HepG2 (cell line): ENCODE results near the gene TAMM41. TPM values are rescaled to one million over a fixed set of nuclear protein-coding genes. Genes with fewer than 3 reads are reported as not detected.

Experiments
- ATAC-seq: fragments of 200-7000 bp; cut with Tn5 transposase; 3 replicates; pipeline ENCODE4 v1.9.1; 2020; ENCODE audit warnings: mild to moderate bottlenecking, moderate library complexity
- BruUV-seq: library from RNA; stranded (reverse); fragments of 400-500 nt; replicated peaks from 2 replicates; lab custom pipeline; 2021; lab: Mats Ljungman, UMichigan
- CTCF ChIA-PET: fragments of 300-600 bp; formaldehyde crosslinking; extraction: SDS; loops from one replicate; lab custom pipeline; 2021; ENCODE audit warnings: low total read pairs, inconsistent platforms, low intra/inter-chr PET ratio; lab: Yijun Ruan, JAX
- POLR2A ChIA-PET: fragments of 350-600 bp; sonication (Branson Sonifier 250); formaldehyde crosslinking; loops from one replicate; lab custom pipeline; 2020; ENCODE audit warnings: antibody characterized with exemption, inconsistent platforms; lab: Yijun Ruan, JAX
- DNase-seq: peaks from one replicate; pipeline ENCODE4 v3.0.0-alpha.2; 2015; ENCODE audit warnings: low spot score
- FAIRE-seq: peaks from 3 replicates; lab custom pipeline; 2011; peaks lifted over from hg19 to GRCh38; lab: Jason Lieb, UNC
- H2AFZ ChIP-seq: one replicate; pipeline ENCODE4 v1.6.1; 2011; ENCODE audit warnings: low read length, inconsistent platforms
- H3K27ac ChIP-seq: fragments of 300-600 bp; 3 replicates; pipeline ENCODE4 v1.8.0; 2011; ENCODE audit warnings: mixed run types, mild to moderate bottlenecking, mixed read lengths, low read length, inconsistent platforms; ENCODE audit not compliant: insufficient read depth; ENCODE audit errors: extremely low read length
- H3K27me3 ChIP-seq, 2 experiments: fragments of 200-600 bp in 1 of 2; 2 replicates in 1 of 2; 3 replicates in 1 of 2; pipeline versions ENCODE4 v1.6.0 to v1.8.0; 2011; ENCODE audit warnings: low read length in 2 of 2, mild to moderate bottlenecking in 2 of 2, moderate library complexity in 2 of 2, inconsistent platforms in 1 of 2; ENCODE audit not compliant: insufficient read depth in 2 of 2, control insufficient read depth in 1 of 2
- H3K36me3 ChIP-seq, 2 experiments: fragments of 200-600 bp in 1 of 2; replicated peaks in 1 of 2; 2 replicates in 1 of 2; 3 replicates in 1 of 2; pipeline versions ENCODE4 v1.5.1 to v1.8.0; 2011; ENCODE audit warnings: low read length in 2 of 2, inconsistent platforms in 1 of 2; ENCODE audit not compliant: insufficient read depth in 2 of 2, control insufficient read depth in 1 of 2
- H3K4me1 ChIP-seq: 2 replicates; pipeline ENCODE4 v1.5.1; 2012; ENCODE audit warnings: low read length, inconsistent platforms; ENCODE audit not compliant: insufficient read depth
- H3K4me2 ChIP-seq: 2 replicates; pipeline ENCODE4 v1.6.0; 2011; ENCODE audit warnings: low read depth, low read length, inconsistent platforms
- H3K4me3 ChIP-seq, 3 experiments: fragments of 200-600 bp in 1 of 3; sonication (generic), shearing (Covaris generic) in 1 of 3; replicated peaks in 1 of 3; 2 replicates each; pipeline ENCODE4 v1.5.1; 2011 to 2016; ENCODE audit warnings: low read length in 3 of 3, inconsistent platforms in 2 of 3, low read depth in 2 of 3, mild to moderate bottlenecking in 2 of 3, control low read depth in 1 of 3, mixed read lengths in 1 of 3; ENCODE audit not compliant: insufficient read depth in 1 of 3
- H3K79me2 ChIP-seq: one replicate; pipeline ENCODE4 v1.6.1; 2011; ENCODE audit warnings: low read length, inconsistent platforms; ENCODE audit not compliant: insufficient read depth
- H3K9ac ChIP-seq: 2 replicates; pipeline ENCODE4 v1.6.0; 2011; ENCODE audit warnings: mild to moderate bottlenecking, low read depth, low read length, inconsistent platforms; ENCODE audit not compliant: insufficient read depth
- H3K9me3 ChIP-seq: 2 replicates; pipeline ENCODE4 v1.5.1; 2012; ENCODE audit warnings: mild to moderate bottlenecking, low read length
- H4K20me1 ChIP-seq: 2 replicates; pipeline ENCODE4 v1.6.0; 2011; ENCODE audit warnings: inconsistent platforms, mild to moderate bottlenecking, low read length, moderate library complexity; ENCODE audit not compliant: insufficient read depth
- KDM6A ChIP-seq: IDR thresholded peaks from 2 replicates; pipeline ENCODE4 v1.6.1; 2016; ENCODE audit warnings: low read depth
- MXD3 ChIP-seq: IDR thresholded peaks from 2 replicates; pipeline ENCODE4 v1.6.1; 2016; ENCODE audit warnings: mild to moderate bottlenecking, missing biosample characterization, missing genetic modification reagents
- PBX2 ChIP-seq: IDR thresholded peaks from 2 replicates; pipeline ENCODE4 v1.6.1; 2016; ENCODE audit warnings: control low read depth
- UBTF ChIP-seq: sonication (generic); formaldehyde crosslinking; IDR thresholded peaks from 2 replicates; pipeline ENCODE4 v1.4.0; 2020; ENCODE audit warnings: mild to moderate bottlenecking, missing genetic modification reagents
- ZNF280B ChIP-seq: sonication (generic); formaldehyde crosslinking; IDR thresholded peaks from 2 replicates; pipeline ENCODE4 v1.5.0; 2020; ENCODE audit warnings: missing genetic modification reagents, mild to moderate bottlenecking, borderline replicate concordance
- ZNF326 ChIP-seq: sonication (generic); formaldehyde crosslinking; IDR thresholded peaks from 2 replicates; pipeline ENCODE4 v1.4.0; 2020; ENCODE audit warnings: missing genetic modification reagents, borderline replicate concordance
- ZNF562 ChIP-seq: sonication (generic); formaldehyde crosslinking; IDR thresholded peaks from 2 replicates; pipeline ENCODE4 v1.8.0; 2022; ENCODE audit warnings: missing genetic modification reagents, borderline replicate concordance
- ZNF567 ChIP-seq: sonication (generic); formaldehyde crosslinking; IDR thresholded peaks from 2 replicates; pipeline ENCODE4 v1.8.1; 2023; ENCODE audit warnings: mild to moderate bottlenecking, missing genetic modification reagents, borderline replicate concordance
- ZNF691 ChIP-seq: sonication (generic); formaldehyde crosslinking; IDR thresholded peaks from 2 replicates; pipeline ENCODE4 v1.4.0; 2020; ENCODE audit warnings: missing genetic modification reagents, low read depth, mild to moderate bottlenecking, borderline replicate concordance
- WGBS: methylation state at CpG from one replicate; pipeline ENCODE4 v1.1.6; 2017; ENCODE audit warnings: low lambda C conversion rate; 5-methylcytosine and 5-hydroxymethylcytosine counted together
- in situ Hi-C: cut with HindIII; loops from 2 replicates; pipeline ENCODE4 v1.10.0; 2017; ENCODE audit warnings: low pct_unique_long_range_greater_than_20kb; ENCODE audit not compliant: extremely low pct_ligation_motif_present
- intact Hi-C: fragments of 100-400 bp; cut with micrococcal nuclease; formaldehyde crosslinking; loops from one replicate; pipeline ENCODE4 v1.10.0; 2022; ENCODE audit not compliant: unreplicated experiment
- polyA plus RNA-seq, 8 experiments: library from polyadenylated mRNA; depleted of rRNA in 3 of 8; stranded (reverse) in 7 of 8; unstranded in 1 of 8; fragments of >200 nt; fragmentation: Illumina TruSeq in 4 of 8; extraction: Trizol in 4 of 8; gene quantifications; 2 replicates each; pipeline versions ENCODE4 v1.2.1 to v1.2.3, GENCODE V29; 2011 to 2016; ENCODE audit warnings: low read depth in 4 of 8, missing spikeins in 1 of 8, mixed read lengths in 1 of 8; ENCODE audit not compliant: insufficient read depth in 1 of 8
- total RNA-seq, 5 experiments: library from RNA; depleted of rRNA; stranded (reverse); fragments of >200 nt; fragmentation: Illumina TruSeq; extraction: Trizol; gene quantifications; 2 replicates each; pipeline ENCODE4 v1.2.3, GENCODE V29; 2016; ENCODE audit warnings: low read depth in 1 of 5
- TF ChIP-seq, protein P1 (sequence below): IDR thresholded peaks from 2 replicates; pipeline ENCODE4 v1.6.1; 2016; ENCODE audit warnings: low read depth, borderline replicate concordance

The TAMM41 gene
- total and polyA plus RNA-seq, 2 of the 13 experiments (the other 11 are each of a cell fraction or from before 2014, with no cell fraction given) = 9.9 to 12.2 TPM

DNA sequence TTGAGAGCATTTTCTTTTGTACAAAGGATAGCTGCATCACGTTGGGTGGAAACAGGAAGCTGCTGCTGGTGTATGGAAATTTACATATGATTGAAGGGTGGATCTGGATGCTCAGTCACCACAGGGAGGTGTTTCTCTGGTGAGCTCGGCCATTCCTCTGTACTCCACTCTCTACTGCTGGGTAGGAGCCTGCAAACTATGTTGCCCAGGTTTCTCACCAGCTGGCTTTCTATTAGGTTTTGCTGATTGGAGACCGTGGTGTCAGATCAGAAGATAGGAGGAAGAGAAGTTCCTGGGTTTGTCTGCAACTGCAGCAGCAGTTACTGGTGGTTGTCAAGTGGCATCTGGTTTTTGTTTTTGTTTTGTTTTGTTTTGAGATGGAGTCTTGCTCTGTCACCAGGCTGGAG lies 61.7 kb downstream of the TAMM41 start:
- TF ChIP-seq PBX2 (CRISPR knock-in tag) (no peak), ZNF567 (CRISPR knock-in tag) (no peak)
- TF ChIP-seq, protein P1, sequence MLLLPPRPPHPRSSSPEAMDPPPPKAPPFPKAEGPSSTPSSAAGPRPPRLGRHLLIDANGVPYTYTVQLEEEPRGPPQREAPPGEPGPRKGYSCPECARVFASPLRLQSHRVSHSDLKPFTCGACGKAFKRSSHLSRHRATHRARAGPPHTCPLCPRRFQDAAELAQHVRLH (CRISPR knock-in tag) = no peak
- POLR2A ChIA-PET = no interaction called here
- in situ Hi-C loops = no loop called here
- no peaks in the 10 kb centered on the region for H3K27me3 ChIP-seq
- FAIRE-seq (no peak), ATAC-seq (no peak), DNase-seq (no peak)
- H3K27ac ChIP-seq = no peak overlapping the region
- no peaks in the 10 kb centered on the region for H3K4me1 ChIP-seq
- no peak overlapping the region for H3K9ac ChIP-seq
- H4K20me1 ChIP-seq = no peaks in the 10 kb centered on the region
- CTCF ChIA-PET = no interaction called here
- no TSS peak for BruUV-seq
- H3K4me2 ChIP-seq = no peak overlapping the region
- intact Hi-C loops = no loop called here
- no peak overlapping the region for H3K4me3 ChIP-seq
- H3K36me3 ChIP-seq = peaks cover 5 to 23% of the 10 kb centered on the region in 2 experiments; a peak in 4 of 5 replicates
- 92% methylated on average over 3 of the region's 3 CpGs for WGBS
- no peak overlapping the region for H2AFZ ChIP-seq
- no peaks in the 10 kb centered on the region for H3K9me3 ChIP-seq
- no peaks in the 10 kb centered on the region for H3K79me2 ChIP-seq

DNA sequence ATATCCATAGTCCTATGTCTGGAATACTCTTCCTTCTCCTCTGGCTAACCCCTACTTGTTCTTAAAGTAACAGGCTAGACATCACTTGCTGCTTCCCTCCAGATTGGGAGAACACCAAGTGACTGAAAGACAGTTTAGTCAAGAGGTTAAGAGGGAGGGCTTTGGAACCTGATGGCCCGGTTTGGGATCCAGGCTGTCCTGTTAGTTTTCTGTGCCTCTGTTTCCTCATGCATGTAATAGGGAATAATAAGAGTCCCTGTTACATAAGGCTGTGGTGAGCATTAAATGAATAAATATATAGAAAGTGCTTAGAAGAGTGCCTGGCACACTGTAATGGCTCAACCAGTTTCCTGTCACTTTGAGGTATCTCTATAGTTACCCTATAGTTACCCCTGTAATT lies 66.3 kb downstream of the TAMM41 start:
- 95% methylated on average over 1 of the region's 1 CpG for WGBS
- Histone ChIP-seq H3K4me1 (no peaks in the 10 kb centered on the region), H3K27me3 (no peaks in the 10 kb centered on the region), H3K9me3 (no peaks in the 10 kb centered on the region), H3K27ac (no peak overlapping the region), H3K79me2 (no peaks in the 10 kb centered on the region), H4K20me1 (no peaks in the 10 kb centered on the region), H2AFZ (no peak overlapping the region), H3K9ac (no peak overlapping the region), H3K36me3 (no peaks in the 10 kb centered on the region), H3K4me3 (no peak overlapping the region), H3K4me2 (no peak overlapping the region)
- intact Hi-C loops (no loop called here), in situ Hi-C loops (no loop called here)
- FAIRE-seq (no peak), ATAC-seq (no peak), DNase-seq (no peak)
- no TSS peak for BruUV-seq
- ChIA-PET POLR2A (no interaction called here), CTCF (no interaction called here)
- TF ChIP-seq, protein P1 (CRISPR knock-in tag) = no peak
- TF ChIP-seq ZNF280B (CRISPR knock-in tag) = no peak
- no peak for TF ChIP-seq ZNF691 (CRISPR knock-in tag)
- no peak for TF ChIP-seq KDM6A (CRISPR knock-in tag)
- TF ChIP-seq MXD3 (CRISPR knock-in tag) = no peak
- no peak for TF ChIP-seq ZNF326
- no peak for TF ChIP-seq UBTF (CRISPR knock-in tag)
- no peak for TF ChIP-seq ZNF562
